MM.1S (cell line): Measurements from ENCODE around the gene KIRREL3.

Experiments used
- DNase-seq: peaks from one replicate; pipeline ENCODE4 v3.0.0-alpha.2; 2015
- H2AFZ ChIP-seq: fragments of 300-600 bp; sonication (generic); 2 replicates; pipeline ENCODE4 v1.6.0; 2016; ENCODE audit warnings: antibody characterized with exemption, low read length
- H3F3A ChIP-seq: fragments of 300-600 bp; sonication (generic); 2 replicates; pipeline ENCODE4 v1.6.1; 2016; ENCODE audit warnings: mild to moderate bottlenecking, antibody characterized with exemption, low read length, moderate library complexity, mixed read lengths; ENCODE audit not compliant: insufficient read depth
- H3K27ac ChIP-seq: fragments of 300-600 bp; sonication (generic); 2 replicates; pipeline ENCODE4 v1.5.1; 2016; ENCODE audit warnings: mild to moderate bottlenecking, low read length
- H3K27me3 ChIP-seq: fragments of 300-600 bp; sonication (generic); replicated peaks from 2 replicates; pipeline ENCODE4 v1.6.0; 2016; ENCODE audit warnings: low read length; ENCODE audit not compliant: insufficient read depth
- H3K36me3 ChIP-seq: fragments of 300-600 bp; sonication (generic); replicated peaks from 2 replicates; pipeline ENCODE4 v1.6.1; 2016; ENCODE audit warnings: mild to moderate bottlenecking, low read length, mixed read lengths; ENCODE audit not compliant: insufficient read depth
- H3K4me1 ChIP-seq: fragments of 300-600 bp; sonication (generic); 2 replicates; pipeline ENCODE4 v1.6.1; 2016; ENCODE audit warnings: low read length, mixed read lengths
- H3K4me2 ChIP-seq: fragments of 300-600 bp; sonication (generic); 2 replicates; pipeline ENCODE4 v1.6.0; 2016; ENCODE audit warnings: low read depth, low read length
- H3K4me3 ChIP-seq: fragments of 300-600 bp; sonication (generic); 2 replicates; pipeline ENCODE4 v1.5.1; 2016; ENCODE audit warnings: low read length, mixed read lengths
- H3K79me2 ChIP-seq: fragments of 300-600 bp; sonication (generic); 2 replicates; pipeline ENCODE4 v1.6.1; 2016; ENCODE audit warnings: mixed run types, low read length, mixed read lengths
- H3K9ac ChIP-seq: fragments of 300-600 bp; sonication (generic); 2 replicates; pipeline ENCODE4 v1.6.1; 2016; ENCODE audit warnings: low read length, mixed read lengths
- H3K9me2 ChIP-seq: fragments of 300-600 bp; sonication (generic); replicated peaks from 2 replicates; pipeline ENCODE4 v1.6.1; 2016; ENCODE audit warnings: mild to moderate bottlenecking, low read length, mixed read lengths; ENCODE audit not compliant: insufficient read depth
- H3K9me3 ChIP-seq: fragments of 300-600 bp; sonication (generic); replicated peaks from 2 replicates; pipeline ENCODE4 v1.6.1; 2016; ENCODE audit warnings: mild to moderate bottlenecking, low read length, mixed read lengths; ENCODE audit not compliant: insufficient read depth
- H4K20me1 ChIP-seq: fragments of 300-600 bp; sonication (generic); 2 replicates; pipeline ENCODE4 v1.6.1; 2016; ENCODE audit warnings: mild to moderate bottlenecking, low read length, moderate library complexity, mixed read lengths; ENCODE audit not compliant: insufficient read depth
- CTCF ChIP-seq: fragments of 300-600 bp; sonication (generic); IDR thresholded peaks from 2 replicates; pipeline ENCODE4 v1.5.1; 2016; ENCODE audit warnings: antibody characterized with exemption, low read length, mixed read lengths
- EZH2 ChIP-seq: fragments of 300-600 bp; sonication (generic); optimal IDR thresholded peaks from 2 replicates; pipeline ENCODE3; 2017; ENCODE audit warnings: low read depth, mild to moderate bottlenecking, antibody characterized with exemption, low read length, mixed read lengths
- EZH2phosphoT487 ChIP-seq: fragments of 300-600 bp; sonication (generic); IDR thresholded peaks from 2 replicates; pipeline ENCODE4 v1.6.1; 2018; ENCODE audit warnings: antibody characterized with exemption, low read length

Gene KIRREL3

GRCh38 chr11:127000291-127000968 lies at the start of gene KIRREL3:
KIRREL3 (minus strand) TSS chr11:127000770.
- H2AFZ ChIP-seq = peak within 1 kb of the TSS; percentile 63
- no peaks in the 10 kb centered on the region for H3K9me3 ChIP-seq
- H3K9ac ChIP-seq = no peak within 1 kb of the TSS; the same call in 1 of the 2 replicates
- H3K9me2 ChIP-seq = no peaks in the 10 kb centered on the region
- TF ChIP-seq EZH2 (no peak), CTCF (no peak), EZH2phosphoT487 (no peak)
- H4K20me1 ChIP-seq = no peaks in the 10 kb centered on the region
- H3K36me3 ChIP-seq = no peaks in the 10 kb centered on the region
- no peak for DNase-seq
- H3K4me2 ChIP-seq = peak within 1 kb of the TSS; percentile 71
- no peak within 1 kb of the TSS for H3K27ac ChIP-seq
- peak within 1 kb of the TSS; percentile 52 for H3K4me3 ChIP-seq
- no peaks in the 10 kb centered on the region for H3F3A ChIP-seq
- no peaks in the 10 kb centered on the region; the same call in 1 of the 2 replicates for H3K4me1 ChIP-seq
- H3K27me3 ChIP-seq = peaks cover 31% of the 10 kb centered on the region
- H3K79me2 ChIP-seq = no peaks in the 10 kb centered on the region

GRCh38 chr11:127050186-127050585 lies 49.6 kb upstream of the KIRREL3 start:
- Histone ChIP-seq H3K4me2 (no peak overlapping the region), H3K9ac (no peak overlapping the region), H3K4me1 (no peaks in the 10 kb centered on the region), H3K79me2 (no peaks in the 10 kb centered on the region), H3F3A (no peaks in the 10 kb centered on the region), H4K20me1 (no peaks in the 10 kb centered on the region), H3K9me2 (no peaks in the 10 kb centered on the region), H3K36me3 (no peaks in the 10 kb centered on the region), H2AFZ (no peak overlapping the region), H3K4me3 (no peak overlapping the region), H3K27ac (no peak overlapping the region), H3K9me3 (no peaks in the 10 kb centered on the region), H3K27me3 (no peaks in the 10 kb centered on the region)
- no peak for DNase-seq
- TF ChIP-seq CTCF (no peak), EZH2 (no peak), EZH2phosphoT487 (no peak)

- DNase-seq = no peak
- Histone ChIP-seq H3F3A (no peaks in the 10 kb centered on the region), H2AFZ (no peak overlapping the region), H4K20me1 (no peaks in the 10 kb centered on the region), H3K4me1 (no peaks in the 10 kb centered on the region), H3K9me3 (no peaks in the 10 kb centered on the region), H3K36me3 (no peaks in the 10 kb centered on the region), H3K79me2 (no peaks in the 10 kb centered on the region), H3K4me3 (no peak overlapping the region), H3K27me3 (no peaks in the 10 kb centered on the region), H3K4me2 (no peak overlapping the region), H3K9ac (no peak overlapping the region), H3K9me2 (no peaks in the 10 kb centered on the region), H3K27ac (no peak overlapping the region)
- TF ChIP-seq EZH2phosphoT487 (no peak), EZH2 (no peak), CTCF (no peak)
These were observed 48.9 kb upstream of the KIRREL3 start for GRCh38 chr11:127049486-127049885.
